IPS-NIHi11 (cell line): ENCODE data around the gene ARMC10.
"Not testable (repeated sequence)": the region's sequence is repeated elsewhere in the genome, so short reads cannot be mapped to it uniquely, and the experiment has no call there.

Experiments used
- DNase-seq: peaks from one replicate; pipeline ENCODE4 v3.0.0; 2012; ENCODE audit warnings: mixed read lengths, low spot score

Gene ARMC10

GRCh38 chr7:103078226-103078625, 3.3 kb downstream of the ARMC10 start:
- DNase-seq: not testable (repeated sequence)

GRCh38 chr7:103079836-103080235, 4.9 kb downstream of the ARMC10 start:
- DNase-seq: no peak

- DNase-seq: no peak
Observed at GRCh38 chr7:103080923-103081322, 6.0 kb downstream of the ARMC10 start.

- DNase-seq: peak; percentile 17
Observed at GRCh38 chr7:103082497-103082896, 7.6 kb downstream of the ARMC10 start.

GRCh38 chr7:103083210-103083609, 8.3 kb downstream of the ARMC10 start:
- no peak for DNase-seq

DNA sequence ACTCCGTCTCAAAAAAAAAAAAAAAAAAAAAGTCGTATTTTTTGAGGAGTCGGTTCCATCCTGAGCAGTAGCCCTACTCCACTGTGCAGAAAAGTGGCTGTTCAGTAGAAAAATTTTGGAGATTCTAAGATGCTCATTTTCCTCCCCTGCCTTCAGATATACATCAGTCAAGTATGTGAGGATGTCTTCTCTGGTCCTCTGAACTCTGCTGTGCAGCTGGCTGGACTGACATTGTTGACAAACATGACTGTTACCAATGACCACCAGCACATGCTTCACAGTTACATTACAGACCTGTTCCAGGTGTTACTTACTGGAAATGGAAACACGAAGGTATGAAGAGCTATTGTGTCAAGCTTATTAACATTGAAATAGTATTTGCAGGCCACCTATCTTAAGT, 17.4 kb downstream of the ARMC10 start:
- not testable (repeated sequence) for DNase-seq

GRCh38 chr7:103093429-103093828, 18.5 kb downstream of the ARMC10 start:
- no peak for DNase-seq

DNA sequence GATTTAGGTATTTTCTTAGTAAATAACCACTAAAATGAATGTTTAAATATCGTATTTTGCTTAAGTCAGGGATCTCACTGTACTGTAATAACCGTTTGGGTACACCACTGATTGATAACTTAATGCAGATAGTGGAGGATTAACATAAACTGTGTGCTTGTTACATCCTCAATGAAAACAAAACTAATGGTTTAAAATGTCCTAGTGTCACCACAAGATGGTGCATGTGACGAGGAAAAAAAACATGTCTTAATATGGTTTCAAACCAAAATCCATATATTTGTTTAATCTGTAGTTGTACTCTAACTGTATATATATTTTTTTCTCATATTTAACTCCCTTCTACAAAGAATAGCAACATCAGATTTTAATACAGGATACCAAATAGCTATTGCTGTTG, 19.2 kb downstream of the ARMC10 start:
- DNase-seq: no peak

DNA sequence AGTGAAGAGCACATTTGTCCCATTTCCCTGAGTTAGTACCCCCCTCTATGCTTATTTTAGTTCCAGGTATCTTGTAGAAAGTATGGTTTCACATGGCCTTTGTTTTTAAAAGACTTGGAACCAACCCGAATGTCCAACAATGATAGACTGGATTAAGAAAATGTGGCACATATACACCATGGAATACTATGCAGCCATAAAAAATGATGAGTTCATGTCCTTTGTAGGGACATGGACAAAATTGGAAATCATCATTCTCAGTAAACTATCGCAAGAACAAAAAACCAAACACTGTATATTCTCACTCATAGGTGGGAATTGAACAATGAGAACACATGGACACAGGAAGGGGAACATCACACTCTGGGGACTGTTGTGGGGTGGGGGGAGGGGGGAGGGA, 20.6 kb downstream of the ARMC10 start:
- not testable (repeated sequence) for DNase-seq

DNA sequence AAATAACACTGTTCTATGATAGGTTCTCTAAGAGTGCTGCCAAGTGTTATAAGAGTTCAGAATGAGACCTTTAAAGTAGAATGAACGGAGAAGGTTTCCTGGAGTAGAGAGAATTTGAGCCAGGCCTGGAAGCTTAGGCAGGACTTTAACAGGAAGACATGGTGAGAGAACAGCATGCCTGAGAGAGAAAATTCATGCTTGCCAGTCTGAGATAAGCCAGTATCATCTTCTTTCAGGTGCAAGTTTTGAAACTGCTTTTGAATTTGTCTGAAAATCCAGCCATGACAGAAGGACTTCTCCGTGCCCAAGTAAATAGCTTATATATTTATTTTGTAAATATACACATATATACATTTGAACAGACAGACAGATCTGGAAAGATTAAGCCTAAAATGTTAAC, 22.1 kb downstream of the ARMC10 start:
- DNase-seq: no peak

- DNase-seq: no peak
Observed at GRCh38 chr7:103100348-103100747, 25.4 kb downstream of the ARMC10 start.

GRCh38 chr7:103101543-103101942, 26.6 kb downstream of the ARMC10 start:
- no peak for DNase-seq

- DNase-seq: peak; percentile 7
Observed at GRCh38 chr7:103106005-103106702, 31.2 kb downstream of the ARMC10 start.

DNA sequence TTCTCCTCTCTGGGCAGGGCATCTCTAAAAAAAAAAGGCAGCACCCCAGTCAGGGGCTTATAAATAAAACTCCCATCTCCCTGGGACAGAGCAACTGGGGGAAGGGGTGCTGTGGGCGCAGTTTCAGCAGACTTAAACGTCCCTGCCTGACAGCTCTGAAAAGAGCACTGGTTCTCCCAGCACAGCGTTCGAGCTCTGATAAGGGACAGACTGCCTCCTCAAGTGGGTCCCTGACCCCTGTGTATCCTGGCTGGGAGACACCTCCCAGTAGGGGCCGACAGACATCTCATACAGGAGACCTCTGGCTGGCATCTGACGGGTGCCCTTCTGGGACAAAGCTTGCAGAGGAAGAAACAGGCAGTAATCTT, 31.7 kb downstream of the ARMC10 start:
- not testable (repeated sequence) for DNase-seq

GRCh38 chr7:103113164-103113563, 38.2 kb downstream of the ARMC10 start:
- DNase-seq: peak; percentile 34

DNA sequence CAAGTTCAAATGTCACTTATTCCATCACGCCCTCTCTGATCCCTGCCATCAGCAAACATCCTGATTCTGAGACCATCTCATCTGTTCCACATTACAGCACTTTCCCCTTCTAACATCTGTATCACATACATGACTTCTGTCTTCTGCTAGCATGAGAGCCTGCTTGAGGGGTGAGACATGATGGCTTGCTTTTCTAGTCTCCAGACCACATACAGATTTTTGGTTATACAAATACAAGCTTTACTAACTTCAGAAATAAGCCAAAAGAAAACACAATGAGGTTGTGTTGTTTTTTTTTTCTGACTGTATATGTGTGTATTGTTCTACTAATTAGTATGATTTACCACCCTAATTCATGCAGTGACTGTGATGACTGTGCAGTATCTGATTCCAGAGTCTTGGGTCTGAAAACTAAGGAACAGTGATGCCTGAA, 39.7 kb downstream of the ARMC10 start:
- no peak for DNase-seq

DNA sequence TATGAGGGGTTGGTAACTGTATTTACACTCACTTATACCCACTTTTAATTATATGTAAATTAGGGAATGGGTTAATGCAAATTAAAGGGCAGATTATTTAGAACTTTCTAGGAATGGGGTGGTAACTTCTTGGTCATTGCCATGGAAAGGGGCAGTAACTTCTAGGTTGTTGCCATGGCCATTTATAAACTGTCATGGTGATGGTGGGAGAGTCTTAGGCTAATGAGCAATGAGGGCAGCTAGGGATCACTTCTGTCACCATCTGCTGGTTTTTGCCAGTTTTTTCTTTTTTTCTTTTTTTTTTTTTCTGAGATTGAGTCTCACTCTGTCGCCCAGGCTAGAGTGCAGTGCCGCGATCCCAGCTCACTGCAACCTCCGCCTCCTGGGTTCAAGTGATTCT, 40.8 kb downstream of the ARMC10 start:
- DNase-seq: no peak

DNA sequence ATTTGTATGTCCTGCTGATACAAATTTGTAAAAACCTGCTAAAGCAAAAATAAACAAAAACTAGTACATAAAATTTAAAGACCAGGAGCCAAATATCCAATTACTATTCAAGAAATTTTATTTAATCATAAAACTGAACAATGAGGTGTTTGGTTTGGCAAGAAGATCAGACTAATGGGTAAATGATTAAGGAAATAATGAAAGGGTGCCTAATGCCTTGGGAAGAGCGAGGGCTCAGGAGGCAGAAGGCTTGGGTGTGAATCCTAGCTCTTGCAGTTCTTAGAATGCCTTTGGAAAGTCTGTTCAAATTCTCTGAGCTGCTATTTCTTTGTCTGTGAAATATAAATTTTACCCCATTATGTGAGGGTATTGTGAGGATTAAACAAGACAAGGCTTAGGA, 41.6 kb downstream of the ARMC10 start:
- DNase-seq: no peak

GRCh38 chr7:103116991-103117390, 42.1 kb downstream of the ARMC10 start:
- no peak for DNase-seq

- DNase-seq: no peak
Observed at GRCh38 chr7:103117465-103117864, 42.5 kb downstream of the ARMC10 start.

DNA sequence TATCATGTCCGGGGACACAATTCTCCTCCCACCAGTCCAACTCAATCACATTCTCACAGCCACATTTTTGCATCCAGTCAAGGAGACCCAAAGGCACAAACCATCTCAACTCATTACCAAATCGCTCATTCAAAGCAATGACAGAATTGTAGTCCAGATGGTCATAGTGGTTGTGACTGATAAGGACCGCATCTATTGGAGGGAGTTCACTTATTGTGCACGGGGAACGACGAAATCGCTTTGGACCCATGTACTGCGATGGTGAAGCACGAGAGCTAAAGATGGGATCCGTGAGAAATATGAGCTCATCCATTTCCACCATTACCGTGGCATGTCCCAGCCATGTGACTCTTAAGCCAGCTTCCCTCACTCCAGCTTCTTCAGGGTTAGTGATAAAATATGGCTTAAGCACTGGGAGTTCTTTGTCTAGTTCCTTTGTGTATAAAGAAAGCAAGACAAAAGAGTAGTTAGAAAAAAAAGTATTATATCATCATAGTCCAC, 44.9 kb downstream of the ARMC10 start:
- no peak for DNase-seq

GRCh38 chr7:103120362-103120761, 45.4 kb downstream of the ARMC10 start:
- no peak for DNase-seq

- DNase-seq: no peak
Observed at GRCh38 chr7:103121641-103122040, 46.7 kb downstream of the ARMC10 start.

DNA sequence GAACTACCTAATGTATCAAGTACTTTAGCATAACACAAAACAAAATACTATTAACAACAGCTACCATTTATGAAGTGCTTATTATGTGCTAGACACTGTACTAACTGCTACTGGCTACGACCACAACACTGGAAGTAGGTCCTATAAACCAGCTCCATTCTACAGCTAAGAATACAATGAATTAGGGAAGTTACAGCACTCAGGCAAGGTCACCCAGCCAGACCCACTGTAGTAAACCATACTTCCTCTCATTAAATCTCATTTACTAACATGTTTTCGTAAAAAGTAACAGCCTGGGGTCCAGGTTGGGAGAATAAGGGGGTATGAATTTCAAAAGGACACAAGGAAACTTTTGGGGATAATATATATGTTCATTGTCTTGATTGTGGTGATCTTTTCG, 48.6 kb downstream of the ARMC10 start:
- no peak for DNase-seq
